GM21737 (cell line): ENCODE results near the gene EFCAB6.

Experiments used
- ATAC-seq: cut with Tn5 transposase; IDR thresholded peaks from one replicate; pipeline ENCODE4 v1.9.1; 2021; ENCODE audit warnings: mild to moderate bottlenecking, moderate library complexity; ENCODE audit not compliant: unreplicated experiment

Gene EFCAB6

GRCh38 chr22:43554694-43555365, 257.3 kb downstream of the EFCAB6 start:
- ATAC-seq, result no peak

- ATAC-seq, result no peak
These were observed 257.9 kb downstream of the EFCAB6 start for GRCh38 chr22:43554259-43554636.

- ATAC-seq, result no peak
These were observed 258.4 kb downstream of the EFCAB6 start for GRCh38 chr22:43553451-43554258.

GRCh38 chr22:43550672-43551071, 261.4 kb downstream of the EFCAB6 start:
- ATAC-seq, result no peak

DNA sequence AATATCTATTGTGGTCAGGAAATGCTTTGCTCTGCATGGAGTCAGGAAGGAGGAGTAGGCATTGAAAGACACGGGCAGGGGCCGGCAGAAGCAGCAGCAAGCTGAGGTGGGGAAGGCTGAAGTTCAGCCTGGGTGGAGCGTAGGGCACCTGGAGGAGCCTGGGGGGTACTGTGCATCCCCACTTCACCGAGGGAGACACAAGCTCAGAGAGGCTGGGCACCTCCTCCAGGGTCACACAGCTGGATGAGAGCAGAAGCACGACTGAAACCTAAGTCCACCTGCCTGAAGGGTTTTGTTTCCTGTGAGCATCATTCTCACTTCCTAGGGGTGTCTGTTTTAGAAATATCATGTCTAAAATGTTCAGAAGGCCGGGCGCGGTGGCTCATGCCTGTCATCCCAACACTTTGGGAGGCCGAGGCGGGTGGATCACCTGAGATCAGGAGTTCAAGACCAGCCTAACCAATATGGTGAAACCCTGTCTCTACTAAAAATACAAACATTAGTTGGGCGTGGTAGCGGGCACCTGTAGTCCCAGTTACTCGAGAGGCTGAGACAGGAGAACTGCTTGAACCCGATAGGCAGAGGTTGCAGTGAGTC, 262.0 kb downstream of the EFCAB6 start:
- ATAC-seq, result no peak

DNA sequence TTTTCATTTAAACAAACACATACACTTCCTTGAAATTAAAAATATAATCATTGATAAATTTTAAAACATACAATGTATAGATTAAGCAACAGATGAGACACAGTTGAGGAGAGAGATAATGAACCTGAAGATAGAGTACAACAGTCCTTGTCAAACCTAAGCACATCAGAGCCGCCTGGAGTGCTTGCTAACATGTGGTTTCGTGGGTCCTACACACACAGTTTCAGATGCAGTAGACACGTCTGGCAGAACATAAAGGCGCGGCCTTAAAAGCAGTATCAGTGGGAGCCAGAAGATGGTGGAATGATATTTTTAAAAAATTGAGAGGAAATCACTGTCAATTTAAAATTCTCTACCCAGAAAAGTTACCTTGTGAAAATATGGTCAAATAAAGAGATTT, 265.9 kb downstream of the EFCAB6 start:
- no peak for ATAC-seq

- ATAC-seq, result no peak
These were observed 267.8 kb downstream of the EFCAB6 start for GRCh38 chr22:43544289-43544673.

GRCh38 chr22:43543522-43544288, 268.4 kb downstream of the EFCAB6 start:
- ATAC-seq, result no peak

- ATAC-seq, result no peak
These were observed 269.2 kb downstream of the EFCAB6 start for GRCh38 chr22:43542681-43543521.

GRCh38 chr22:43541462-43542407, 270.4 kb downstream of the EFCAB6 start:
- no peak for ATAC-seq

DNA sequence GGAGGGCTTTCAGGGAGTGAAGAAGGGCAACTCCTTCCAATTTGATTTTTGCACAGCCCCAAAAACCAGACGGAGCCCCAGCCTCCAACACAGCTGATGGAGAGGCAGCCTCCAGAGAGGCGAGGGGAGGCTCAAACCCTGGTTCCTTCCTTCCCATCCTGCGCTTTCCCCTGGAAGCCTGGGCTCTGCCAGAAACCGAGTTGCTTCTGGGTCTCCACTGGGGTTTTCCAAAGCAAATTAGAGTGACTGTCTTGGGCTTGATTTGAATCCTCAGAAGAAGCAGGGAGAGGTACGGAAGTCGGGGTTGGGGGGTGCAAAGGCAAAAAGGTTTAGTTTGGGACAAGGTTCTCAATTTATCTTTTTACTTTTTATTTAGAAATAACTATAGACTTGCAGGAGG, 271.1 kb downstream of the EFCAB6 start:
- ATAC-seq, result no peak

DNA sequence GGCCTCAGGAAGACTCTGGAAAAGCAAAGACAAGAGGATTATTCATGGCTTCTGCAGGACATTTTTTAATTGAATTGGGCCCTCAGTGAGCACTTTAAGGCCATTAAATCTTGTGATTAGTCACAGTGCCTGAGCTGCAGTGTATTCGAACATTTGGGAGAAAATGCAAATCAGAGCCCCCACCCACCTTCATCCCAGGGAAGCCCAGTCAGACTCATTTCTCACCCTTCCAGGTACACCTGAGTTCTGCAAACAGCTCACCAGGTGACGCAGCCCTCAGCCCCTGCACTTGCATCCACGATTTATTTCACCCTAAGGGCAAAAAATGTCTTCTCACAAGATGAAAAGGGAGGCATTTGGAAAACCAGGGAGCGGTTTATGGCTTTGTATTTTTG, 271.6 kb downstream of the EFCAB6 start:
- no peak for ATAC-seq

DNA sequence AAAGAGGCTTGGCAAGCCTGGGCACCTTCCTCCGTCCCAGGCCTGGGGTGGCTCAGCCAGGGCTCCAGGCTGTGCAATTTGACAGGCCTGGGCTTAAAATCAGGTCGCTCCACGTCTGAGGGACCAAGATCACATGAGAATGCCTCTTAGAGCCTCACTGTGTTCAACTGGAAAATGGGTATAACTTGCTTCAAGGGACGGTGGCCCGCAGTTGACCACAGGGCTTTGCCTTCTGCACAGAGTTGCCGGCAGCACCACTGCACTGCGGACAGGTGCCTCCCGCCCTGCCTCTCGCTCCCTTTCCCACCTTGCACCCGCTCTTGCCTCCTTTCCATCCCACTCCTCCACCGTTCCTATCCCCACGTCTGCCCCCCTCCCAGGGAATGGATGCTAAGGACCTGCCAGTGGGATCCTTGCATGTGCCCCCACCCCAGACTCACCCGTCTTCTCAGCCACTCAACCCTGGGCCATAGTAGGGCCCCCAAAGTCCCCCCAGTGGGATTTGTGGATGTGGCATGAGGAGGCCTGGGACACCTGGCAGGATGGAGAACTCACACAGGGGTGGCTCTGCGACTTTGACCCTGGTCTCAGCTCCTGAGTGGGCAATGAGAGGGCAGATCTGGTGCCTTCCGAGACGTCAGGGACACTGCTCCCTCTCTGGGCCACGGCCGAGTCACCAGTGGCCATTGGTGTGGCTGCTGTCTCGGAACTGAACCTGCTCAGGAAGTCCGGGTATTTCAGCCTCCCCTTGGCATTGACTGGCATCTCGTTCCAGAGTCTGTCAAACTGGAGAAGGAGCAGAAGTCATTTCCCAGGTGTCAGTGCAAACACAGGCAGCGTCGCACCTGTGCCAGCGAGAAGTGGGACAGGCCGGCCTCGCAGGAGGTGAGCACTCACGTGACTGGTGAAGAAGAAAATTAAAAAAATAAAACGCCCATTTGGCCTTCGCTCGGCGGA, 272.3 kb downstream of the EFCAB6 start:
- ATAC-seq, result no peak

DNA sequence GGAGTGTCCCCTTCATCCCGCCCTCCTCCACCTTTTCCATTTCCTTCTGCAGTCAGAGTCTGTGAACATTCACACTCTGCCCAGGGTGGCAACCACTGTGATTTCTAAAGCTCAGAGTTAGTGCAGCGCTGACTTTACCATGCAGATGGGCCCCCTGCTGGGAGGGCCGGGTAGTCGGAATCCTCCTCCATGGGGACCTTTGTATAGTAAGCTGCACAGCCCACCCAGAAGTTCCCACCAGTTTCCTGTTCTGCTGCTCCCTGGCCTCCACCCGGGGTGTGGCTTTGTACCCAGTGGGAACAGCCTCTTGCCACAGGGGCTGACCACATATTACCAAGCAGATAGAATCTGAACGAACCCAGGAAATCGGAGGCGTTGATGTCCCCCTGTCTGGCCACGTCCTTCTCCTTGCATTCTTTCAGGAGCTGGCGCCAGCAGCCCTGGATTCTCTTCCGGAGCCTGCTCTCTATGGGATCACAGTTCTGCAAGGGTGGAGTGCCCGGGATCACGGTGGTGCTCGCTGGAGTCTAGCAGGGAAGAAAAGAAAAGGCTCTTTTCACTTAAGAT, 275.0 kb downstream of the EFCAB6 start:
- no peak for ATAC-seq

GRCh38 chr22:43535741-43536140, 276.4 kb downstream of the EFCAB6 start:
- no peak for ATAC-seq

- no peak for ATAC-seq
These were observed 276.8 kb downstream of the EFCAB6 start for GRCh38 chr22:43535336-43535735.

- no peak for ATAC-seq
These were observed 277.2 kb downstream of the EFCAB6 start for GRCh38 chr22:43534916-43535315.
